Germinal center (tissue), 1 donor: Measurements from ENCODE around the gene SORBS2.

ENCODE experiments used
- DNase-seq: peaks from one replicate; pipeline ENCODE4 v3.0.0; 2012; ENCODE audit warnings: mixed read lengths, low spot score

Gene SORBS2

DNA sequence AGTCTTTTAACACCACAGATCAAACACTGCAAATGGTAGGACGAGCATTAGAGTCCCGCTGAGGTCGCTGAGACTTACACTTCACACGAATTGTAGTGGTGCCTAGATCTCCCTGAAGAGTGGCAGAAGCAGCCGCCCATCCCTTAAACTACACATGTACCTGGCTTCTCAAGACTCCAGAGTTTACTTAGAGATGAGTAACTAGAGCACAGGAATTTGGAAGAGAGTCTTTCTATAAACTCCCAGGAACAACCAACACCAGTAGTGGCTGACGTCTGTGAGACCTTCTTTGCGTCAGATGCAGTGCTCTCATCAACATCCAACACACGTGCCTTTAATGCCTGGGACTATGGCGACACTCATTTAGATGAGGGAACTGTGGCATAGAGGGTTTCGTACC is 12.6 kb downstream of the SORBS2 start:
- DNase-seq, result no peak

DNA sequence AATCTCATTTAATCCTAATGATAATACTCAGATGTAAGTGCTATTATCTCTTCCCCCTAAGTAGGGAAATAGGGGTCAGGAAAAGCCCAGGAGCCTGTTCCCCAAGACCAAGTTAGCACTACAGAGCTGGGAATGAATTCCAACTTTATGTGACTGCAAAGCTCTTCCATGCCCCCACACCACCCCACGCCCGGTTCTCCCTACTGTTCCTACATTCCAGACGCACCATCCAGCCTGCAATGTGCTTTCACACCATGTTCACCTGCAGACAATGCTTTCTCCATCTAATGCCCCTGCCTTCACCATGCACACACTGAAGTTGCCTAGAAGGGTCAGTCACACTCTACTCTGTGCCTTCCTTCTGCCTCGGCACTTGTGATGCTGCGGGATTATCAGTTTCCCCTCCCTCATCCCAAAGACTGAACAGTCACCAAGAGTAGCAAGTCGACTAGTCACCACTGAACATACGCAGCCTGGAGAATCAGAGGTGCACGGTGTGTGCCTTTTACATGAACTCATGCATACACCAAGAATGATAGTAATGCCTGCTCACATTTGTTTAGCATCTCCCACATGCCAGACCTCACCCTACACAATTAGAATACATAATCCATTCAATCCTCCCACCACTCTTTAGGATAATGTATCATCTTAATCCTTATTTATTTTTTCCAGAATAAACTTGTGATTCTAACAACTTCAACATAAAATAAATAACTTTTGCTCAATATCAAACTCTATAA is 14.2 kb downstream of the SORBS2 start:
- DNase-seq, result no peak

DNA sequence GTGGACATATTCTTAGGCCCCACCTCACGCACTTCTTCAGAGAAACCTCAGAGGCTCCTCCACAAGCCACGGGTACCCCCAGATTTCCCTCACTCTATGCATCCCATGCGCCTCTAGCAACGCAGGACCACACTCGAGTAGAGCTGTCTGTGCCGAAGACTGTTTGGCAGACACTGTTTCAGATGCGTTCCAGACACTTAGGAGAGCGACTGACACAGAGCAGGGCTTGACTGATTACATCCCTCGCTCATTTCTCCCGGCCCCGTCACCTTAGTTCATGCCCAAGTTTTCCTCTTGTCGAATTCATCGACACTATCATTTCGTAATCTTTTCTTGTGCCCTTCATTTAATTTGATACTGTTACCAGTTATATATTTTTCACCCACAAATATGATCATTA is 15.0 kb downstream of the SORBS2 start:
- no peak for DNase-seq

DNA sequence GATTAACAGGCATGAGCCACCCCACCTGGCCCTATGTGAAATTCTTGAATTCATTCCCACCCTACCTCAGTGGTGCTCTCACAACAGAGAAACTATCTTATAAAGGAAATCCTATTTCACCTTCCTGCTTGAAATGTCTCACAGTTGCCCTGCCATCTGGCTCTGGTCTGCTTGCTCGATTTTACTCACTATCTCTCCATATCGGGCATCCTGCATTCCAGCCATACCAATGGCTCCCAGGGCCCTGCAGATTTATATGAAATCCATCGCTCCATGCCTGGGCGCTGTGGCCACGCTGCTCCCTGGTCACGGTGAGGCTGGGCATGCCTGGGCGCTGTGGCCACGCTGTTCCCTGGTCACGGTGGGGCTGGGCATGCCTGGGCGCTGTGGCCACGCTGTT is 15.8 kb downstream of the SORBS2 start:
- no peak for DNase-seq

DNA sequence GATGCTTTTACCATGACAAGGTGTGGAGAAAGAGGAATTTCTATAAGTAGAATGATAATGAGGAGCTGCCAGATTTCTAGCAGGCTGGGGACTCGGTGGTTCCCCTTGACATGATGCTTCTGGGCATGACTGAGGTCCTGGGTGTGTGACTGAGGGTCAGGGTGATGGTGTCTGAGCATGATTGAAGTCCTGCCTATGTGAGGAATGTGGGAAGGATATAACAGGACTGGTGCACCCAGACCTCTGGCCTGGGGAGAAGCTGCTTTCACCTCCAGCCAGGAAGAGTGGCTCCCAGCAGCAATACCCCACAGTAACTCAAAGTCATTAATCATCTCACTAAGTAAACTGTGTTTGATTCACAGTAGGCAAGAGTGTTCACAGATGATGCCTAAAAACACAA is 17.4 kb downstream of the SORBS2 start:
- no peak for DNase-seq

DNA sequence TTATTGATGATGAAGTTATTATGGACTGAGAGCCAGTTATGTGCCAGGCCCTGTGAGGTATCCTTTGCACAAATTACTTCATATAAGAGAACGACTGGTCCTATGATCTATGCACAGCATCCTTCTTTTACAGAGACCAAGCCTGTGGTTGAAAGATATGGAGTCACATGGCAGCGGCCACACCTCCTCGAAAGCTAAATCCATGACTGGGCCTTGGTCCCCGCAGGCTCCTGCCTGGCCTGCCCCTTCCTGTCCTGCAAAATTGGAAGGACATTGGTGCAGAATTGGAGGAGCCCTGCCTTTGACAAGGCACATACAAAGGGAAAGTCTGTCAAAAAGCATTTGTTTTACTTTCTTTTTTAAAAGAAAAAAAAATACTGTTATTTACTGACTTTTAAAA is 18.3 kb downstream of the SORBS2 start:
- no peak for DNase-seq

DNA sequence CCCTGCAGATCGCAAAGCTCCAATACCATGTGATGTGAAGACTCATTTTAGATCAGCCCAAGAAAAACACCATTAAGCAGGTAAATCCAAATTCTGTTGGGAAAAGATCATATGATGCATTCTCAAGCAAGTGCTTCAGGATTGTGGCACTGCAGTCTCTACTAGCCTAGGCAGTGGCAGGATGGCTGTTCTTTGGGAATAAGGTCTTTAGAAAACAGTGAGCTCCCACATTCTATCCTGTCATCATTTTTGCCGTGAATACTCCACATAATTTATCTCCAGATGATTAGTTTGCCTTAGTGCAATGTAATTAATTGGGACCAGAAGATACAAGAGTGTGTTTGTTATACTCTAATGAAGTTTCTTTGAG is 18.9 kb downstream of the SORBS2 start:
- no peak for DNase-seq

DNA sequence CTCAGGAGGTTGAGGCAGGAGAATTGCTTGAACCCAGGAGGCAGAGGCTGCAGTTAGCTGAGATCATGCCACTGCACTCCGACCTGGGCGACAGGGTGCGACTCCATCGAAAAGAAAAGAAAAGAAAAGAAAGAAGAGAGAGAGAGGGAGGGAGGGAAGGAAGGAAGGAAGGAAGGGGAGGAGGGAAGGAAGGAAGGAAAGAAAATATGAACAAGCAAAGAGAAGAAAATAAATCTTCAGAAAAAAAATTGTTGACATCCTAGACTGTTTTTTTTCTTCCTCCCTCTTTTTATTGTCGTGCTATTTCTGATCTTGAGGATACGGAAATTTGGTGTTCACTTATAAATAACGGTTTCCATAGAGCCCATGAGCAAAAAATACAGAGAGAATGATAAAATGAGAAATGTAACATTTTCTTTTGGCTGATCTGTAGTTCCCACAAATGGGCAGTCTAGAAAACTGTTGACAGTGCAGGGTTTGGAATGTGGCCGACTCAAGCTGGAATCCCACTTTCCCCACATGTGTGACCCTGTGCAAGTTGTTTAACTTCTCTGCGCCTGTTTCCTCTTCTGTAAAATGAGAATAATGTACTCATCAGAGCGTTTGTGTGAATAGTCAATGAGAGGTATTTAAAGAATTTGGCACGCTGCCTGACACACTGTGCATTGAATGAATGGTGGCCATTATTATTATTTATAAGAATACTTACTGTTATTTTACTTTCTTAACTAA is 19.4 kb downstream of the SORBS2 start:
- no peak for DNase-seq

DNA sequence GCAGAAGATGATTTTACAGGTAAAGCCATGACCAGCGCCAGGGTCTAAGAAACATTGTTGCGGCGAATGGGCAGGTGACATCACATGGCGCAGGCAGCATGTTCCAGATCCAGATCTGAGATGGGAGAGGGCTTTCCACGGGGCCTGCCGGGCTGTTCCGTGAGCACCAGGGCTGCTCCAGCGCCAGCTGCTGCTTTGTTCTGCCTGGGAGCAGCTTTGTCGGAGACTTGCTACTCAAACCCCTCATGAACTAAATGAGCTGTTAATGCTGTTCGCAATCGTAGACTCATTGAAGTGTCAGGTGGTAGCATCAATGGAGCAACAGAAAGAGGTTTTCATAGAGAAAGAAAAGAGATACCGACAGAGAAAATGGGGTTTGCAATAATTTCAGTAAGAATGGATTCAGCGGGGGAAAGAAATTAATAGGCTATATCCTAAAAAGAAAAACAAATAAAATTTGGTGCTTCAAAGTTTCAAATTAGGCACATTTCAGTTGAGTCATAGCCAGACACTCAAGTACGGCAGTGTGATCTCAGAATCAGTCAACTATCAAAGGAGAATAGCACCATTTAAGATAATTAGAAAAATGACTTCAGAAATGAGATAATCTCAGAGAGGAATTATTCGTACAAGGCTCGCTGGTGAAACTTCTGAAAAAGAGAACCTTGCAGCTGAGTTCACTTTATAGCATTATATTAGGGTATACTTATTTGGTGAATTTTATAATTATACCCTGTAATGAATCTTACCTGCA is 23.9 kb downstream of the SORBS2 start:
- no peak for DNase-seq

DNA sequence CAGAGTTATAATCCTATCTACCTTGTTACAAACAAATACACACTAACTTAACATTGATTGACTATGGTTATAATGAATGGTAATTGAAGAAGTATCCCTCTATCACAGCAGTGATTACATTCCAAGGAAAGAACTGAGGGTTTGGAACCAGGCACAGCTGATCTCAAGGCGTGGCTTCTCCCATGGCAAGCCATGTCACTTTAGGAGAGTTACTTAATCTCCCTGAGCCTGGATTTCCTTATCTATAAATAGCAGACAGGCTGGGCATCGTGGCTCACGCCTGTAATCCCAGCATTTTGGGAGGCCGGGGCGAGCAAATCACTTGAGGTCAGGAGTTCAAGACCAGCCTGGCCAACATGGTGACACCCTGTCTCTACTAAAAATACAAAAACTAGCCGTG is 25.6 kb downstream of the SORBS2 start:
- no peak for DNase-seq

DNA sequence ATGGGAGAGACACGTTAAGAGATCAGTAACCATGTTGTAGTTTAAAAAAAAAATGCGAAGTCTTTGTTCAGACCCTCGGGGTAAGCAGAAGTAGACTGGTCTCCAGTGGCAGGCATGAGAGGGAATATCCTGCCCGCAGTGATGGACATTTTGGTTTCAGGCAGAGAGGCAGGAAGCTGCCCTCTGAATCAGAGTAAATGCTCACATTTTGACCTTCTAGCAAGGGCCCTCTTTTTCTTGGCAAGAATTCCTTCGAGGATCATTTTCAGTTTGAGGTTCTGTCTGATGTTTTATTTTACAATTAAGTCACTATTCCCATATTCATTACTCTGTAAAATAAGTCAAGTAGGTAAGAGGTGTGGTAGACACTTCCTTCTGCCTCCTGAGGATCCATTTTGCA is 28.4 kb downstream of the SORBS2 start:
- no peak for DNase-seq

DNA sequence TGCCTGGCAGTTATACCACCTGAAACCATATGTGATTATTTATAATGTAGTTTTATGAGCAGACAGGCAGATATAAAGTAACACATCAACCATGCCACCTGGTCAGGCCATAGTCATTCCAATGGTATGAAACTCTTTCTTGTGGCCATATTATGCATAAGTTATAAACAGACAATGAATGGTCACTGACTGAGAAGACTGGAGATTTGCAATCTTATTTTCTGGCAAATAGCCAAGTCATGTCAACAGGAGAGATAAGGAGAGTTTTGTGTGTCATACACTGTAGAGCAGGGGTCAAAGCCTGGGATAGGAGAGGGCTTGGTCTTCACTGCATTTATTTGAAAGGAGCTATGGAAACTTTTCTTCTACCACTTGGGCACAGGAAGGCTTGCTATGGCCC is 29.5 kb downstream of the SORBS2 start:
- DNase-seq, result no peak

DNA sequence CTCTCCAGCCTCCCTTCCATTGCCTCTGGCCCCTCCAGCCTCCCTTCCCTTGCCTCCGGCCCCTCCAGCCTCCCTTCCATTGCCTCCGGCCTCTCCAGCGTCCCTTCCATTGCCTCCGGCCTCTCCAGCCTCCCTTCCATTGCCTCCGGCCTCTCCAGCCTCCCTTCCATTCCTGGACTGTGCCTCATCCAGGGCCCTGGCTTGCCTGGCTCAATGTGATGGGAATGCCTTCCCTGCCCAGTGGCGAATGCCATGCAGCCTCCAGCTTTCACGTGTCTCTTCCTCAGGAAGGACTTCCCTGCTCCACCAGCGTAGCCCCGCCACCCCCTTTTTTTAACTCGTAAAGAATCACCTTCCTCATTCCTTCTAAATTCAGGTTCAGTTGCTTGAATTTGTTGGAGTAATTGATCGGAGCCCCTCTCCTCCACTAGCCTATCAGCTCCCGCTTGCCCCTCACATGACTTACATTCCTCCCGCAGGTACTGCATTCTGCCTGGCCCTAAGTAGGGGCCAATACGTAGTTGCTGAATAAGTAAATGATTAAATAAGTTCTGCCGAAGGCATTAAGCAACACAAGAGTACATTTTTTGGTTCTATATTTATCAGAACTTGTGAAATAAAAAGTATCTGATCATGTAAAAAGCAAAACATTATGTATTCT is 30.3 kb downstream of the SORBS2 start:
- no peak for DNase-seq

DNA sequence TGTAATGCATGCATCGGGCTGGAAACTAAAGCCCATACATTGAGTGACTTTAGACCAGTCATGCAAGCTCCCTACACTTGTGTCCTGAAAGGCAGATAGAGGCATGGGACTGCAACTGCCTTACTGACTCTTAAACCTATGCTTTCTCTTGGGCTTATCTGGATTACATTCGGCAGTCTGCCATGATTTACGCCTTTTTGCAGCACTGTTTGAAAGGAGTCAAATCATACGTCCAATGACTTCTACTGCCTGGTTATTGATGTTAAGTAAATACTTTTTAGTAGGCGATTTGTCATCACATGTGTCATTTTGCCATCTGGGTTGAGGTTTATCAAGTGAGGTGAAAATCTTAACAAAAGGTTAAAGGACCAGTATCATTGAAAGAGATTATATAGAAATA is 31.5 kb downstream of the SORBS2 start:
- no peak for DNase-seq

DNA sequence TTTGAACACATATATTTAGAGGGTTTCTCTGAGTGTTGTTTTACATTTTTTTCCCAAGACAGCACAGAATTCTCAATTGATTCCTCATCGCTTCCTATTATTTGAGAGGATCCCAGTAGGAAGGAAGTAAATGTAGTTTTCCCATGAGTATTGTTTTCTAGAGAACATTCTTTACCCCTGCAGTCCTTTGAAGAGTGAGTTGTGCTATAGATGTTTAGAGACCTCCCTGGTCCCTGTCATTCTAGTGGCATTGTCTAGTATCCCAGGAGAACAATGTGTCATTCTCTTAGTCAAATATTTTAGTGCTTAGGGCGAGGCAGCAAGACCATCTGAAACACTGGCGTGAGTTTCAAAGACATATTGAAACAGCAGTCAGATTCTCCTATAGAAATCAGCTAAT is 32.5 kb downstream of the SORBS2 start:
- no peak for DNase-seq

DNA sequence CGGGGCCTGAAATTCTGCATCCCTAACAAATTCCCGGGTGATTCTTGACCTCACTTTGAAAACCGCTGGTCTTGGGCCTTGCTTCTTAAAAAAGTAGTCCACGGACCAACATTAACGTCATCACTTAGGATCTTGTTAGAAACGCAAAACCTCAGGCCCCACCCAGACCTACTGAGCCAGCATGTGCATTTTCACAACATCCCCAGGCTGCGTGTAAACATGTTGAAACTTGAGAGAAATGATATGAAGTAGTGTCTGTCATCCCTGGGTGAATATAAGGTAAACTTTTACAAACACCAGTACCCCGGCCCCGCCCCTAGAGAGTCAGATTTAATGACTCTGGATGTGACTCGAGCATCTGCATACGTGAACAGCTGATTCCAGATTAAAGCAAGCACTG is 33.7 kb downstream of the SORBS2 start:
- DNase-seq, result no peak

DNA sequence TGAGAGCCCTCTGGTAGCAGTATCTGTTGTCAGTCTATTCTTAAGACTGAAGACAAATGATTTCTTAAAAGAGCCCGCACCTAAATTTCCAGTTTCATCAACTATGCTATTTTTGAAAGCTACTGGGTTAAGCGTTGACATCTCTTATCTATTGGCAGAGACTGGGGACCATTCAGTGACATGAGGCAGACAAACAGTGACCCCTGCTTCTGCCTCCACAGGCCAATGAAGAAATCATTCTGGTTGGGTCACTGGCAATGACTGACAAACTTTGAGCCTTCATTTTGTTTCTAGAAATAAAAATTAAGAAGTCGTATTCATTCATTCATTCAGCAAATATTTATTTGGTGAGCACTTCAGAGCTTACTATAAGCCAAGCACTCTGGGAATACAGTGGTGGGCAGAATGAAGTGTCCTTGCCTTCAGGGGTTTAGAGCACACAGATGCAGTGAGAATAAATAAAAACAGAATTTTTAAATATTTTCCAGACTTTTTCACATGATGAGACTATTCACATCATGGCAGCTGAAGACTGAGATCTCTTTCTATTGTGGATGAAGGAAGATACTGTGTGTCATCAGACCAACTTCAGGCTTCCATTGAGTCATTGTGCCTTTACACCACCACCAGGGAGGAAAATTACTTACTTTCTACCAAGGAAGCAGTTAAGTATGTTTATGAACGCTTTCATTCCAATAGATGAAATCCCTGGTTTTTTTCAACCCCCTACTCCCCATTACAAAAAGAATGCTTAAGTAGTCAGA is 36.0 kb downstream of the SORBS2 start:
- DNase-seq, result no peak

DNA sequence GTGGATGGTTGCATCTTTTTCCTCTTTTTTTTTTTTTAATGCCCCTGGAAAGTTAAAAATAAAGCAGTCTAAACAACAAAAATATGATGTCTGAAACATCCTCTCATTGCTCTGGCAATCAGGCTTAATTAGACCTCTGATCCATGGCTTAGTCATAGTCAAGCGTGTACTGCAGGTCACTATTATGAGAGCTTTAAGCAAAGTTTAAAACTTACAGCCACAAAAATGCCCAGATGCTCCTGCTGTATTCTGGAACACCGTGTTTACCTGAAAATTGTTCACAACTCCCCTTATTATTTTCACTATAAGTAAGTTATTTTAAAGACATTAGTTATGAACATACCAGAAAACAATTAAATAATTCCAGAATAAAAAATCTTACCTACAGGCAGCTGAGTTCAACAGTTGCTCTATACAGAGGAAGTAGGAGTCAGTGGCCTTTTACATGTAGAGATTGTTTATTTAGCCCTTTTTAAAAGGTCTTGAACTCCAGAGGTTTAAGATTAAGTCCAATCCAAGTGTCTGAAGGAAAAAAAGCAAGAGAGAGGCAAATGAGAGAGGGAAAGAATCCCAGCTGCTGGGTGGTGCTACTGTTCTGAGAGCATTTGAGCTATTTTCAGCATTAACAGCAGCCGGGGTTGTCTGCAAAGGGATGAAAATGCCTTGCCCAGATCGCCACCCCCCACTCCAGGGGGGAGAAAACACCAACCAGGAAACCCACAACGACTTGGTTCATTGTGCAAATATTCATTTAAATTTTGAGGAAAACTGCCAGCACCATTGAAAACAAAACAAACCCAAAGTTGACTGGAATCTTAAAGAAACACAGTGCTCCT is 36.9 kb downstream of the SORBS2 start:
- DNase-seq, result no peak

DNA sequence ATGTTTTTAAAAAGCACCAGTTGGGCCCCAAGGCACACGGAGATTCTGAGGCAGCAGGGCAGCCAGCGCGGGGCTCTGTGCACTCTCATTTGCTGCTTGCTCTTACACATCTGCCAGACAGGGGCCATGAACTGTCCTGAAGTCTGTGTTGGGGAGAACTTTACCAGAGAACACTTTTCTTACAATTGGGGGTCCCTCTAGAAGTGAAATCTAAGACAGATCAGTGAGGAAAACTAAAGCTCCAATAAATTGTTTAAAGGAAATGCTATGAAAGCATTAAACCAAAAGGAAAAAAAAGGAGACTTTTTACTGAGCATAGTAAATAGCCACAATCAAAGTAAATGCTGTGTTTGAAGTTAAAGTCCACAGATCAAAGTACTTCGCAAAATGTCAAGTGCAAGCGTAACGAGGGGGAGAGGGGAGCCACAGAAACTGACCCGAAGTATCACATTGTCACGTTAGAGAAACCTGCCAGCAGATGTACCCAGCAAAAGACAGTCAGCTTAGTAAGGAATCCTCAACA is 37.8 kb downstream of the SORBS2 start:
- DNase-seq, result no peak

DNA sequence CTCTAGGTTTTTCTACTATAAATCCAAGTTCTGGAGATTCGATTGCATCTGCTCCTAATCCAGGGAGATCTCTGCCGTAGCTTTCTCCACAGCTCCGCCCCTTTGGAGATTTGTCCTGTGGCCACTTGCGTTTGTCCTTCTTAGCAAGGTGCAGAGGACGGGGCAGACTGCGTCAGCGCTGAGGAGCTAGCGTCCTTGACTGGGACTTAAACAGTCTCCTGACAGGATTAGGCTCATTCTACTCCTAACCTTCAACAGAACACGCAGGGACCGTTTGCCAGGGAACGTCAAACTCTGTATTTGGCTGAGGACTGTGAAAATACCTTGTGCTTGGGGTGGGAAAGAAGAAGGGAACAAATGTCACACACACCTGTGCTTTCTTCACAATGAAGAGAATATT is 38.6 kb downstream of the SORBS2 start:
- no peak for DNase-seq
